ENCODE results near the gene ORC1. TPM values are rescaled to one million over a fixed set of nuclear protein-coding genes. Genes with fewer than 3 reads are reported as not detected.

Gene ORC1
- total RNA-seq, 2 experiments from 2014 or later, result 40.5 to 42.2 TPM

GRCh38 chr1:52368383-52369172, 35.6 kb downstream of the ORC1 start:
- DNase-seq (peak; percentile 74), ATAC-seq (no peak)
- H3K4me3 Mint-ChIP-seq, result peak overlapping the region; percentile 62
- H3K27ac Mint-ChIP-seq, result no peak overlapping the region
- CTCF ChIA-PET, result interaction anchor here (0.7 to 1.7 kb wide), 4 partner anchors 10 to 265 kb away, joined by 3 to 7 read pairs (median 4); partner anchors contain the start of genes ORC1, PRPF38A and SHISAL2A
- H3K4me1 Mint-ChIP-seq, result peaks cover 36% of the 10 kb centered on the region
- H3K36me3 Mint-ChIP-seq, result peaks cover 31% of the 10 kb centered on the region
- no peaks in the 10 kb centered on the region for H3K9me3 Mint-ChIP-seq (ENCODE audit: low read depth)
- H3K27me3 Mint-ChIP-seq, result no peaks in the 10 kb centered on the region

DNA sequence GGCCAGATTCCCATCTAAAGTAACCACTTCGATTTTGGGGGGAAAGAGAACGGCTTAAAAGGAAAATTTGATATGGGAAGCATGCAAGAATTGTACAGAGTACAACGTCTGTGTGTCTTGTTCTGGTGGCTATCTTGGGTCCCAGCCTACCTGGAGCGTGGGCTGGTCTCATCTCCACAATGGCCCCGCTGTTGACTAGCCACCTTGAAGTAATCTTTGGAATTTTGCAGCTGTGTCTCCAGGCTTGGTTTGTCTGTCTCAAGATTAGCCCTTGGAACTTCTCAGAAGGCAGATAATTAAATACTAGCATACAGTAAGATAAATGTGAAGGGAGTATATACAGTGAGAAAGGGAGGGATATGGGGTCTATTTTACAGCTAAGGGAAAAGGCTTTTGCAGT, 37.0 kb downstream of the ORC1 start:
- H3K27ac Mint-ChIP-seq, result no peak overlapping the region
- ATAC-seq, result no peak
- CTCF ChIA-PET, result interaction anchor here (0.6 to 1.0 kb wide), 2 partner anchors 190 to 319 kb away, joined by 3 to 4 read pairs; no protein-coding TSS in a partner anchor
- DNase-seq, result no peak
- H3K27me3 Mint-ChIP-seq, result no peaks in the 10 kb centered on the region
- peaks cover 29% of the 10 kb centered on the region for H3K36me3 Mint-ChIP-seq
- peaks cover 45% of the 10 kb centered on the region for H3K4me1 Mint-ChIP-seq
- H3K9me3 Mint-ChIP-seq (ENCODE audit: low read depth), result no peaks in the 10 kb centered on the region
- no peak overlapping the region for H3K4me3 Mint-ChIP-seq

GRCh38 chr1:52366517-52366827, 37.8 kb downstream of the ORC1 start:
- Mint-ChIP-seq H3K9me3 (ENCODE audit: low read depth) (no peaks in the 10 kb centered on the region), H3K4me3 (peak overlapping the region; percentile 97), H3K36me3 (peaks cover 32% of the 10 kb centered on the region), H3K27me3 (no peaks in the 10 kb centered on the region), H3K4me1 (peaks cover 50% of the 10 kb centered on the region), H3K27ac (peak overlapping the region; percentile 97)
- DNase-seq, result no peak
- ATAC-seq, result no peak
- CTCF ChIA-PET, result interaction anchor here (0.6 to 0.7 kb wide), 2 partner anchors 556 to 783 kb away, joined by 3 to 4 read pairs; no protein-coding TSS in a partner anchor

GRCh38 chr1:52365746-52366516, 38.3 kb downstream of the ORC1 start, which contains the start of gene CC2D1B:
Gene CC2D1B (minus strand): TSS chr1:52366205. CDS start chr1:52364620, 1,585 bp downstream.
- DNase-seq, result peak; percentile 99

GRCh38 chr1:52365071-52365745, 39.0 kb downstream of the ORC1 start:
- DNase-seq (peak; percentile 50), ATAC-seq (no peak)
- H3K4me1 Mint-ChIP-seq, result peaks cover 50% of the 10 kb centered on the region
- peak overlapping the region; percentile 97 for H3K27ac Mint-ChIP-seq
- peak overlapping the region; percentile 97 for H3K4me3 Mint-ChIP-seq
- CTCF ChIA-PET, result interaction anchor here (0.9 to 1.9 kb wide), 4 partner anchors 17 to 321 kb away, joined by 3 to 5 read pairs (median 5); partner anchors contain the start of genes ORC1, PRPF38A and TUT4
- H3K27me3 Mint-ChIP-seq, result no peaks in the 10 kb centered on the region
- no peaks in the 10 kb centered on the region for H3K9me3 Mint-ChIP-seq (ENCODE audit: low read depth)
- peaks cover 26% of the 10 kb centered on the region for H3K36me3 Mint-ChIP-seq

More at GRCh38 chr1:52365746-52366516, 38.3 kb downstream of the ORC1 start, which contains the start of gene CC2D1B:
- no peaks in the 10 kb centered on the region for H3K27me3 Mint-ChIP-seq
- peaks cover 31% of the 10 kb centered on the region for H3K36me3 Mint-ChIP-seq
- CTCF ChIA-PET, result interaction anchor here (0.6 to 1.1 kb wide), 4 partner anchors 187 to 783 kb away, joined by 3 to 5 read pairs (median 4); partner anchors contain the start of gene TUT4
- H3K9me3 Mint-ChIP-seq (ENCODE audit: low read depth), result no peaks in the 10 kb centered on the region
- peak within 1 kb of the TSS; percentile 97 for H3K27ac Mint-ChIP-seq
- H3K4me1 Mint-ChIP-seq, result peaks cover 50% of the 10 kb centered on the region
- ATAC-seq, result peak; percentile 97
- peak within 1 kb of the TSS; percentile 97 for H3K4me3 Mint-ChIP-seq

GRCh38 chr1:52364235-52364839, 39.9 kb downstream of the ORC1 start:
- peak overlapping the region; percentile 97 for H3K4me3 Mint-ChIP-seq
- no peak for DNase-seq
- peaks cover 28% of the 10 kb centered on the region for H3K36me3 Mint-ChIP-seq
- peak overlapping the region; percentile 97 for H3K27ac Mint-ChIP-seq
- H3K4me1 Mint-ChIP-seq, result peaks cover 49% of the 10 kb centered on the region
- H3K27me3 Mint-ChIP-seq, result no peaks in the 10 kb centered on the region
- ATAC-seq, result no peak
- H3K9me3 Mint-ChIP-seq (ENCODE audit: low read depth), result no peaks in the 10 kb centered on the region
- CTCF ChIA-PET, result interaction anchor here (1.0 to 1.9 kb wide), 3 partner anchors 16 to 40 kb away, joined by 3 to 5 read pairs (median 5); partner anchors contain the start of genes ORC1 and PRPF38A

DNA sequence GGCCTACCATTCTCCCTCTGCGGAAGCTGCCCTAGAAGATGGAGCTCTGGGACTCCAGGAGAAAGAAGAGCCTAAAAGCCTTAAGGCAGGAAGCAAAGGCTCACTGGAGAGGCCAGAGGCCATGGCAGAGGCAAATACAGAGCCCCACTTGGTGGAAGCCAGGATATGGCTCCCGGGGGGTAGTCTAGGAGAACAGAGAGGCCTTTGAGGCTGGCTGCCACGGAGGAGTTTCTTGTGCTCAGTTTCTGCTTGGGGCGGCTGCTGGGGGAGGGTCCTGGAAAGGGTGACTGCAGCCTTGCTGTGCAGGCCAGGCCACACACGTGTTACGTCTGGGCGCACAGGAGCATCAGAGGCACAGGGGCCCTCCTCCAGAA, 43.6 kb downstream of the ORC1 start:
- H3K36me3 Mint-ChIP-seq, result peaks cover 54% of the 10 kb centered on the region
- no peak for ATAC-seq

DNA sequence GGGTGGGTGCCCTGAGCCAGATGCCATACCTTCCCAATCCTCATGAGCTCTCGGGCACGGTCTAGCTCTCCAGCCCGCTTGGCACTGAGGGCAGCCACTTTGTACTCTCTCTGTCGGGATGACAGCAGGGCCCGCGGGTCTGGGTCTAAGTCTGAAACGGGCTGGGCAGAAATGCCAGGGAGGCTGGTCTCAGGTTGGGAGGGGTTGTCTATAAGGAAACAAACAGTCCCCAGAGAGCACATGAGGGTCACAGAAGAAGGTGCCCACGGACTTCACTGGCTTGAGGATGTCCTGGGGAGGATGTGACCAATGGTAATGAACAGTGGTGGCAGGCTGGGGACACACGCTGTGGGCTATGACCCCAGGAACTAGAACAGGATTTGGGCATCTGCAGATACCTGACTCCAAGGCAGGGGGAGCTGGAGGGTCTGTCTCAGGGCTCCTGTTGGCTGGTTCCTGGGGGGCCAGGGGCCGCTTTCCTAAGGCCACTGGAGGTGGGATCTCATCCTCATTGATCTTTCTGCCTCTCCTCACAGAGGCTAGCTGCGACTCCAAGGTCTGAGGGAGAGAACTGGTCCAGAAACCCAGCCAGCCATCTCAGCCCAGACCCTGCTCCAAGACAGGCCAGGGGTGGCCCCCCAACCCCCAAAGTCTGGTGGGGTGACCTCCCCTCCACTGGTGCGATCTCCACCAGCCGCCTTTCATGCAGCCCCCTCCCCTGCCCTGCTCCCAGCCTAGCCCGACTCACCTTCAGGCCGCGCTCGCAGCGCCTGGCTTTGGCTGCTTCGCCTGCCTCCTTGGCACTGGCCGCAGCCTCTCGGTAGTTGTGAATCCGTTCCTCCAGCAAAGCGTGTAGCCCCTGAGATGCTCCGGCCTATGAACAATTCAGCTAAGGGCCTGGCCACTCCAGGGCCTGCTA, 44.3 kb downstream of the ORC1 start:
- Mint-ChIP-seq H3K27me3 (no peaks in the 10 kb centered on the region), H3K36me3 (peaks cover 61% of the 10 kb centered on the region), H3K4me3 (no peak overlapping the region), H3K9me3 (ENCODE audit: low read depth) (no peaks in the 10 kb centered on the region), H3K4me1 (peaks cover 24% of the 10 kb centered on the region), H3K27ac (no peak overlapping the region)
- ATAC-seq (no peak), DNase-seq (no peak)
- CTCF ChIA-PET, result no interaction called here

More for the DNA sequence above, 43.6 kb downstream of the ORC1 start:
- Mint-ChIP-seq H3K4me3 (no peak overlapping the region), H3K27me3 (no peaks in the 10 kb centered on the region), H3K9me3 (ENCODE audit: low read depth) (no peaks in the 10 kb centered on the region), H3K4me1 (peaks cover 28% of the 10 kb centered on the region), H3K27ac (no peak overlapping the region)
- CTCF ChIA-PET, result no interaction called here
- DNase-seq, result no peak

GRCh38 chr1:52358851-52359497, 45.2 kb downstream of the ORC1 start:
- CTCF ChIA-PET, result no interaction called here
- ATAC-seq, result no peak
- Mint-ChIP-seq H3K4me3 (no peak overlapping the region), H3K36me3 (peaks cover 64% of the 10 kb centered on the region), H3K27ac (no peak overlapping the region), H3K9me3 (ENCODE audit: low read depth) (no peaks in the 10 kb centered on the region), H3K4me1 (peaks cover 16% of the 10 kb centered on the region), H3K27me3 (no peaks in the 10 kb centered on the region)
- no peak for DNase-seq

DNA sequence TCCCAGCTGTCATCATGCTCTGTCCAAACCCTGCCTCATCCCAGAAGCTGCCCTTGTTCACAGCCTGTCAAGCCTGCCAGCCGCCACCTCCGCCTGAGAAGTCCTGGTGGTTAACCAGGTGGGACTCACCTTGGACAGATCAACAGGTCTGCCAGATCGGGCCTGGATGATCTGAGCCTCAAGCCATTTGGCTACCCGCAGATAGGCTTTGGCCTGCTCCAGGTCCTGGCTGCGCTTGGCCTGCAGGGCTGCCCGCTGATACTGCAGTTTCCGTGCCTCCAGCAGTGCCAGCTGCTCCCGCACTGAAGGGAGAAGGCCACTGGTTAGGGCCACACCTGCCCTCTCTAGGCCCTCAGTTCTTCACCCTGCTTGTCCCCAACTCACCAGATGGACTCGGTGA, 46.8 kb downstream of the ORC1 start:
- Mint-ChIP-seq H3K27me3 (no peaks in the 10 kb centered on the region), H3K9me3 (ENCODE audit: low read depth) (no peaks in the 10 kb centered on the region), H3K4me1 (peaks cover 7% of the 10 kb centered on the region), H3K4me3 (no peak overlapping the region), H3K36me3 (peaks cover 65% of the 10 kb centered on the region), H3K27ac (no peak overlapping the region)
- DNase-seq, result no peak
- ATAC-seq, result no peak
- CTCF ChIA-PET, result no interaction called here

DNA sequence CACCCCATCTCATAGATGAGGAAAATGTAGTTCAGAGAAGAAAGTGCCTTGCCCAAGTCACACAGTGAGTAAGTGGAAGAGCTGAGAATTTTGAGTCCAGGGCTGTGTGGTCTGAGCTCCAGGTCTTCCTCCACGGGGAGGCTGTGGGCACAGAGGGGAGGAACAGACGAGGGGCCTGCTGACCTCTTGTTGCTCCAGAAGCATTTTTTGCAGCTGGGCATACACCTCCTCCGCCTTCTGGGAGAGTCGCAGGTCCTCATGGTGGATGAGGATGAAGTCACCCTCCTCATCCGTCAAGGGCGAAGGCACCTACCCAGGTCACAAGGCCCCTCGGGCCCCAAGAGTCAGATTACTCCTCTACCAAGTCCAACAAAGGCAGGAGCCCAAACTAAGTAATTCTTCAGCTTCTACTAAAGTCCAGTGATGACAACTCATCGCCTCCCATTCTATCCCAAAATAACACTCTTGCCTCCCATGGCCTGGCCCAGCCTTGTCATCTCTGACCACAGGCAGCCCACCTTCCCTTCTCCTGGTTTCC, 47.3 kb downstream of the ORC1 start:
- Mint-ChIP-seq H3K4me3 (no peak overlapping the region), H3K27ac (no peak overlapping the region), H3K27me3 (no peaks in the 10 kb centered on the region), H3K4me1 (peaks cover 3% of the 10 kb centered on the region), H3K36me3 (peaks cover 62% of the 10 kb centered on the region), H3K9me3 (ENCODE audit: low read depth) (no peaks in the 10 kb centered on the region)
- DNase-seq (no peak), ATAC-seq (no peak)
- CTCF ChIA-PET, result no interaction called here
